Right lobe of liver (tissue), 4 donors: ENCODE measurements around the gene APOL5.

Source experiments
- POLR2A ChIP-seq: fragments of 450-650 bp; IDR thresholded peaks from one replicate; pipeline ENCODE4 v1.6.1; 2017; ENCODE audit warnings: antibody characterized with exemption, mild to moderate bottlenecking
- TF ChIP-seq, protein P1 (sequence below), 4 donors: fragments of 200-600 bp in 3 of 4; fragments of 450-650 bp in 1 of 4; IDR thresholded peaks; one replicate each; pipeline versions ENCODE4 v1.5.1 to v1.8.0; 2016 to 2022; ENCODE audit warnings: antibody characterized with exemption in 4 of 4, mild to moderate bottlenecking in 2 of 4
- donor health status: DM: no; HTN: no; CAD: no.
- donor health status: DM: no; HTN: no; CAD: no.
- donor health status: DM: no; HTN: yes; CAD: no.

DNA sequence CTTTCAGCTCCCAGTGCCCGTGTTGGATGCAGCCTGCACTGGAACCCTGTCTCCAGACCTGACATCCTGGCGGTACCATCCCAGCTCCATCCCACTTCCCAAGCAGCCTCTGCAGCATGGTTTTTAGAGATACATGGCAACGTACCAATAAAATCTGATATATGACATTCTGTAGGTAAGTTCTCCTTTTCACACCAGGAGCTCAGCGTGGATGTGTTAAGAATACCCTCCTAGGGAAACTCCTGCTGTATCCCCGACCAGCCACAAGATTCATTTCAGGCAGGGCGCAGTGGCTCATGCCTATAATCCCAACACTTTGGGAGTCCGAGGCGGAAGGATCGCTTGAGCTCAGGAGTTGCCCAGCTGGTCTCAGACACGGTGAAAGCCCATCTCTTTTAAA is 15.4 kb downstream of the APOL5 start:
- no peak for TF ChIP-seq POLR2A
- TF ChIP-seq, protein P1, sequence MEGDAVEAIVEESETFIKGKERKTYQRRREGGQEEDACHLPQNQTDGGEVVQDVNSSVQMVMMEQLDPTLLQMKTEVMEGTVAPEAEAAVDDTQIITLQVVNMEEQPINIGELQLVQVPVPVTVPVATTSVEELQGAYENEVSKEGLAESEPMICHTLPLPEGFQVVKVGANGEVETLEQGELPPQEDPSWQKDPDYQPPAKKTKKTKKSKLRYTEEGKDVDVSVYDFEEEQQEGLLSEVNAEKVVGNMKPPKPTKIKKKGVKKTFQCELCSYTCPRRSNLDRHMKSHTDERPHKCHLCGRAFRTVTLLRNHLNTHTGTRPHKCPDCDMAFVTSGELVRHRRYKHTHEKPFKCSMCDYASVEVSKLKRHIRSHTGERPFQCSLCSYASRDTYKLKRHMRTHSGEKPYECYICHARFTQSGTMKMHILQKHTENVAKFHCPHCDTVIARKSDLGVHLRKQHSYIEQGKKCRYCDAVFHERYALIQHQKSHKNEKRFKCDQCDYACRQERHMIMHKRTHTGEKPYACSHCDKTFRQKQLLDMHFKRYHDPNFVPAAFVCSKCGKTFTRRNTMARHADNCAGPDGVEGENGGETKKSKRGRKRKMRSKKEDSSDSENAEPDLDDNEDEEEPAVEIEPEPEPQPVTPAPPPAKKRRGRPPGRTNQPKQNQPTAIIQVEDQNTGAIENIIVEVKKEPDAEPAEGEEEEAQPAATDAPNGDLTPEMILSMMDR (IDR thresholded peaks at IDR 0.05), result no peak
